HEK293 (cell line): ENCODE results near the gene TUBB2B.

ENCODE experiments used
- SALL2 ChIP-seq: fragments of 450-650 bp; formaldehyde crosslinking; IDR thresholded peaks from 2 replicates; pipeline ENCODE4 v1.5.0; 2017; ENCODE audit warnings: missing biosample characterization, mild to moderate bottlenecking, missing genetic modification characterization, borderline replicate concordance
- TF ChIP-seq, protein P1 (sequence below): fragments of 450-650 bp; formaldehyde crosslinking; IDR thresholded peaks from 2 replicates; pipeline ENCODE4 v1.5.1; 2016; ENCODE audit warnings: missing biosample characterization, missing genetic modification characterization

DNA sequence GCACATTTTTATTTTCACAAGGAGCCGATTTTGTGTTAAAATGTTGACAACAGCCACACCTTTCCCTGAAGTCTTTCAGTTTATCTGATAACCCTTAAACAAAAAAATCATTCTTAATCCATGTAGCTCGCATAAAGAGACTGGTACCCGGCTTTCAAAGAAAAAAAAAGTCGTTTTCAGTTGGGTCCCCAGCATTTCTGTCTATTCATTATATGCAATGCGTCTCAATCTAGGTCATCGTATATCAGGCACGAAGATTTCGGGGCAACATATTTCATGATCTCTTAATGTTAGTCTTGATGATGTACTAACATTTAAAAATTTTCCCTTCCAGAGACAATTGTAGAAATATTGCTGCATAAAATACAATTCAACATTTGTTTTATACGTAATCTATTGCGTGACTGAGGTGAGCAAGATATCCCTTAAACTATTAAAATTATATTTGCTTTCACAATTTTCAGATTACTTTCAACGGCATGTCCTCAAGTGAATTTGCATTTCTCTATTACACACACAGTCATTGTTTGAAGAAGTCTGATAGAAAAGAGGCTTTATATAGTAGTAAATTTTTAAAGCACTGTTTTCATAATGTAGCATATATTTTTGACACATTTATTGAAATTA is 2.9 kb upstream of the TUBB2B start:
- no peak for TF ChIP-seq SALL2 (tag by site-specific recombination)
- TF ChIP-seq, protein P1, sequence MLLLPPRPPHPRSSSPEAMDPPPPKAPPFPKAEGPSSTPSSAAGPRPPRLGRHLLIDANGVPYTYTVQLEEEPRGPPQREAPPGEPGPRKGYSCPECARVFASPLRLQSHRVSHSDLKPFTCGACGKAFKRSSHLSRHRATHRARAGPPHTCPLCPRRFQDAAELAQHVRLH (tag by site-specific recombination): no peak
